ENCODE measurements around the gene DRC3.
A peak's percentile ranks its signal among the peaks of the same experiment; 100 is the strongest.

Gene DRC3

DNA sequence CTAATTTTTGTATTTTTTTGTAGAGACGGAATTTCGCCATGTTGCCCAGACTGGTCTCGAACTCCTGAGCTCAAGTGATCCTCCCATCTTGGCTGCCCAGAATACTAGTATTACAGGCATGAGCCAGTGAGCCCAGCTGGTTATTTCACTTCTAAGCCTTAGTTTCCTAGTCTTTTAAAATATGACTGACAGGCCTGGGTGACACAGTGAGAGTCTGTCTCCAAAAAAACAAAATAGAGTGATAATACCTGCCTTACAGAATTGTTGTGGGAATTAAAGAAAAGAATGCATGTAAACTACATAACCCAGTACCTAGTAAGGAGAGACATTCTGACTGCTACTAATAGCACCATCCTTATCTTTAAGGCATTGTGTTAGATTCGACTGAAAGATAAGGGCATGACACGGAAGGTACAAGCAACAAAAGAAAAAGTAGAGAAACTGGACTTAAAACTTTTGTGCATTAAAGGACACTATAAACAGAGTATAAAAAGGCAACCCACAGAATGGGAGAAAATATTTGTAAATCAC lies 12.1 kb upstream of the DRC3 start:
- in situ Hi-C loops (cut with HindIII; ENCODE audit: low pct_unique_long_range_greater_than_20kb, low sequenced_read_pairs), result no loop called here
- DNase-seq (ENCODE audit: low read depth in 1 of 2, low spot score in 1 of 2), result no peak
- TF ChIP-seq JUND (IDR thresholded peaks at IDR 0.05; ENCODE audit: low read depth), result no peak

DNA sequence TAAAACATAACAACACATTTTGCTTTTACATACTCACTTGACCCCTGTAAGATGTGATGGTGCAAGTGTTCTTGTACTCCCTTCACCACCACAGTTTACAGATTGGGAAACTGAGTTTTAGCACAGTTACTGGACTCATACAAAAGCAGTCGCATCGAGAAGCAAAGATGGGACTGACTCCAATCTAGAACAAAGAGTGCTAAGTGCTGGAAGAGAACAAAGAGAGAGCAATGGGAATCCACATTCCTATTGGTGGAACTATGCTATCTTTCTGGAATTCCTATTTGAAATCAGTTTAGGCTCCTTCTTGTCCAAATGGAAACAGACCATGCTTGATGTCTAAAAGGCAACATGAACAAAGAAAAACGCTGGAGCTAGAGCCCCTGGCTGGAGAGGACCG lies 9.6 kb upstream of the DRC3 start:
- no peak for DNase-seq (ENCODE audit: low read depth in 1 of 2, low spot score in 1 of 2)
- no peak for TF ChIP-seq JUND (IDR thresholded peaks at IDR 0.05; ENCODE audit: low read depth)
- in situ Hi-C loops (cut with HindIII; ENCODE audit: low pct_unique_long_range_greater_than_20kb, low sequenced_read_pairs), result no loop called here

DNA sequence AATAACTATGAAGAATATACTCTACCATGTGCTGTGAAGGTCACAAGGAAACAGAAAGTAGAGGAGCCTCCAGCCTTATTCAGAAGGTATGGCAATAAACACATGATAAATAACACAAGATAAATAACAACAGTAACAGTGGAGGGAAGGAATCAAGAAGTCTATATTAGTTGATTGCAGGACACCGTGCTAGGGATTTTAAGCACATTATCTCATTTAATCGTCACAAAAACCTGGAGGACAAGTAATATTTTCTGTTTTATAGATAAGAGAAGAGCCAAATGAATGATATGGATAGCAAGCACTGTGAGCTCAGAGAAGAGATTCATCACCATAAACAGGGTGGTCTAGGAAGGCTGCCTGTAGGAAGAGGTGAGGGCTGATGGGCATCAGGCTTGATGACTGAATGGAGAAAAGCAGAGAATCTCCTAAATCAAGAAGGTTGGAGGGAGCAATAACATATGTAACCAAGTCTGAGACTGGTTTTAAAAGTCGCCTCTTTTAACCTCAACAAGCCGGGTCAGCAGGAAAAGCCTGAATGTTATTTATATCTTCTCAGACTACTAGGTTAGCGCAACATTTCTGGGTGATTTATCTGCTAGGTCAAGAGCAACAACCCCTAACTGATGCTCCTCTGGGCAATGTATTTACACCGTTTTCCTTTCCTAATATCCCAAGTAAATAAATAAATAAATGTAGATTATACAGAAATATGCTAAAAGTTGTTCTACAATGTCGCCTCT lies 8.8 kb upstream of the DRC3 start:
- DNase-seq (ENCODE audit: low read depth in 1 of 2, low spot score in 1 of 2), result peak in 1 of 2 experiments; percentile 35
- no peak for TF ChIP-seq JUND (IDR thresholded peaks at IDR 0.05; ENCODE audit: low read depth)
- in situ Hi-C loops (cut with HindIII; ENCODE audit: low pct_unique_long_range_greater_than_20kb, low sequenced_read_pairs), result no loop called here

DNA sequence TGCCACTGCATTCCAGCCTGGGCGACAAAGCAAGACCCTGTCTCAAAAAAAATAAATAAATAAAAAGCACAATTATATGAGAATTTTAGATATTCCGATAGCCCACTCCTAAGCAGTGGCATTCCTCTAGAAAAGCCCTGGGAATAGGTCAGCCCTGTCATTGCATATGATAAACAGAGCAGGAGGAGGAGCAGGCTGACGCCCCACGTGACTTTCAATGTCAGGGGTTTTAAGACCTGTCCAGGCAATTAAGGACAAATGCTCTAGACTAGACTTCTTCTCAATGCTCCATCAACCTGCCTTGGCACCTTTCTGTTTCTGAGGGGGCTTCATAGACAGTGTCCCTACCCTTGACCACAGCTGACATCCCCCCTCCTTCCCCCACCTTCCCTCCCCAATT lies 8.0 kb upstream of the DRC3 start:
- no peak for TF ChIP-seq JUND (IDR thresholded peaks at IDR 0.05; ENCODE audit: low read depth)
- in situ Hi-C loops (cut with HindIII; ENCODE audit: low pct_unique_long_range_greater_than_20kb, low sequenced_read_pairs), result no loop called here
- no peak for DNase-seq (ENCODE audit: low read depth in 1 of 2, low spot score in 1 of 2)

DNA sequence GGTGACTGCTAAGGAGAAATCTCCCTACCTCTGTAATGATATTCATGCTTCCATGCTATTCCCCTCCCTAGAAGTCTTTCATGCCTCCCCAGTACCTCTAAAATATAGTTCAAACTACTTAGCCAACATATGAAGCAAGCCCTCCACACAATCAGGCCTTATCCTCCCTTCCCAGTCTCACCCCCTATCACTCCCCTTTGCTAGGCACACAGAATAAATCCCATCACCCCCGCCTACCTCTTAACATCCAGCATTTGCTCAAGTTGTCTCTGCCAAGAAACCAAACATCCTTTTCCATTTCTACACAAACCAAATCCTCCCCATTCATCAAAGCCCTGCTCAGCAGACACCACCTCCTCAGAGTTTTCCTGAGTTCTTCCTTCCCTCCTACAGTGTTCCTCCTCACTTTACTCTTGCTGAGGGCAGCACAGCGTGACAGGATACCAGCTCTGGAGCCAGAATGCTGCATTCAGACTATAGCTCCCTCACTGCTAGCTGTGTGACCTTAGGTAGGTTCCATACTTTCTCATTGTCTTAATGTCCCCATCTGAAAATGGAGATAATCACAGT lies 7.4 kb upstream of the DRC3 start:
- no peak for DNase-seq (ENCODE audit: low read depth in 1 of 2, low spot score in 1 of 2)
- in situ Hi-C loops (cut with HindIII; ENCODE audit: low pct_unique_long_range_greater_than_20kb, low sequenced_read_pairs), result no loop called here
- TF ChIP-seq JUND (IDR thresholded peaks at IDR 0.05; ENCODE audit: low read depth), result no peak

DNA sequence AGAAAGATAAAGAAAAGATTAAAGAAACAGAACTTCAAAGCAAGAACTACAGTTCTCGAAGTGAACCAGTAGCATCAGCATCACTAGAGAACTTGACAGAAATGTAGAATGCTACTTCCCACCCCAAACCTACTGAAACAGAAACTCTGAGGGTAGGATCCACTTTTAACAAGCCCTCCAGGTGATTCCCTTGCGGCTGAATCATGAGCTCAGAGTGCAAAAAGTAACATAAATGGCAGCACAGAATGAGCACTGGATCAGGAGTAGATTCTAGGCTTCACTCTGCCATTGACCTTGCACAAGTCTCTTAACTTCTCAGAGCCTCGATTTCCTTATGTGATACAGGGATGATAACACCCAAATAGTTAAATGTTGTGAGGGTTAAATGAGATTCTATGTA lies 6.3 kb upstream of the DRC3 start:
- in situ Hi-C loops (cut with HindIII; ENCODE audit: low pct_unique_long_range_greater_than_20kb, low sequenced_read_pairs), result no loop called here
- TF ChIP-seq JUND (IDR thresholded peaks at IDR 0.05; ENCODE audit: low read depth), result no peak

DNA sequence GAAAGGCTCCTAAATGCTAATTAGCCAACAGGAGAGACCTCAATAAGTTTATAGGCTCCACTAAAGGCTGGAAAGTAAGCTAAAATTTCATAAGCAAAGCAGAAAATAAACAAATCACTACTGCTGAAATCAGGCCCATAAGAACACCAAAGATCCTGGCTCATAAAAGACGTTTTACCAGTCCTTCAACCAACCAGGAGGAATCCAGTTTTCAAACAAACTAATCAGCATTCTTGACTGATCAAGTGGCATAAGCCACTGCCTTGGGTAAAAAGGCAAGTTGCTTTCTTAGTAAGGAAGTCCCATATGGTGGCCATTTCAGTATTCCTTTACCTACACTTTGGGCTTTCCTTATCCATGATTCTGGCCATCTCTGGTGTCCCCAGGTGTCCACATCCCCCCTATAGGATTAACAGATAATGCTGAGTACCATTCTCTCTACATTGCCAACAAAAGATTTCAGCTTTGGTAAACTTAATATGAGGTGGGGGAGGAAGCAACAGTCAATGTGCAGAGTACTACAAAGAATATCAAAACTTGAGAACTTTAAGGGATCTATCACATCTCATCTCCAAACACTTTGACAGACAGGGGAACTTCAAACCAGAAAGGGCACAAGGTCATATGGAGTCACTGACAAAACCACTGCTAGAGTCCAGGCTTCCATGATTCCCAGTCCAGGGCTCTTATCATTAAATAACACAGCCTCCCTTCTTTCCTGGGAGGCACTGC lies 1.8 kb upstream of the DRC3 start:
- in situ Hi-C loops (cut with HindIII; ENCODE audit: low pct_unique_long_range_greater_than_20kb, low sequenced_read_pairs), result no loop called here
- TF ChIP-seq JUND (IDR thresholded peaks at IDR 0.05; ENCODE audit: low read depth), result no peak
- peak; percentile 25 to 88 for DNase-seq (ENCODE audit: low read depth in 1 of 2, low spot score in 1 of 2)

More for the DNA sequence above, 6.3 kb upstream of the DRC3 start:
- no peak for DNase-seq (ENCODE audit: low read depth in 1 of 2, low spot score in 1 of 2)

DNA sequence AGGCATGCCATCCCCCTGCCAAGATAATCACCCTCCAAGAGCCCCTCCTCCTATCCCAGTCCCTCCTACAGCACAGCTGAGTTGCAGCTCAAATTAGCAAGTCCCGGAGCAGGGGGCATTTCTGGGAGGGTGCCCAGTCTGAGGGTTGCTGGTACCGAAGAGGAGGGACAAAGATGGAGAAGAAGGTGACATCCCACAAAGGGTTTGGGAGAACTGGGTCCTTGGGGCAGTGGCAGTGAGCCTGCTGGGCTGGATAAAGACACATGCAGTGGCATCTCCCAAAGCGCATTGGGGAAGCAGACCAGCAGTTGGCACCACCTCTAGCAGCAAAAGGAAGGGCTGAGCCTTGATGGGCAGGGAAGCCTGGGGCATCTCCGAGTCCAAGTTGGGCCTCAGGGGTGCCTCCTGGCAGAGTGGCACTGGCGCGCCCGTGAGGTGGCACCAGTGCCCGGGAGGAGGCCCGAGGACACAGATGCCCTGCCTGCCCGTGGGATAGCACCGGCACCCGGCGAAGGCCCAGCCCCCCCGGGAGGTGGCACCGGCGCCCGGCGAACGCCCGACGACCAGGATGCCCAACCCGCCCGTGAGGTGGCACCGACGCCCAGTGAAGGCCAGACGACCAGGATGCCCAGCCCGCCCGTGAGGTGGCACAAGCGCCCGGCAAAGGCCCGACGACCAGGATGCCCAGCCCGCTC lies 1.1 kb upstream of the DRC3 start:
- TF ChIP-seq JUND (IDR thresholded peaks at IDR 0.05; ENCODE audit: low read depth), result no peak
- peak in 1 of 2 experiments; percentile 24 for DNase-seq (ENCODE audit: low read depth in 1 of 2, low spot score in 1 of 2)
- in situ Hi-C loops (cut with HindIII; ENCODE audit: low pct_unique_long_range_greater_than_20kb, low sequenced_read_pairs), result no loop called here

DNA sequence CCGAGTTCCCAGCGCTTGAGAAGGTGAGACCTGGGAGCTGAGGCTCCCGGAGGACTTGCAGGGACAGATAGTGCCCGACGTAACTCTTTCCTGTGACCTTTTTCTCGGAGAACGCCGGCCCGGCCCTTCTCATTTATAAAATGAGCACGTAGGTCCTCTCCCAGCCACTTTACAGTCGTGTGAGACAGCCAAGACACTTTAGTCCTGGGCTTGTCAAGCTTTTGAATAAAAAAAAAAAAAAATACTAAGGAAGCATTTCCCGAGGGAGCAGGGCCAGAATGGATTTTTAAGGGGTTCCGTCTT lies 241 bp downstream of the DRC3 start:
- TF ChIP-seq JUND (IDR thresholded peaks at IDR 0.05; ENCODE audit: low read depth), result no peak
- in situ Hi-C loops (cut with HindIII; ENCODE audit: low pct_unique_long_range_greater_than_20kb, low sequenced_read_pairs), result no loop called here
- DNase-seq (ENCODE audit: low read depth in 1 of 2, low spot score in 1 of 2), result no peak

DNA sequence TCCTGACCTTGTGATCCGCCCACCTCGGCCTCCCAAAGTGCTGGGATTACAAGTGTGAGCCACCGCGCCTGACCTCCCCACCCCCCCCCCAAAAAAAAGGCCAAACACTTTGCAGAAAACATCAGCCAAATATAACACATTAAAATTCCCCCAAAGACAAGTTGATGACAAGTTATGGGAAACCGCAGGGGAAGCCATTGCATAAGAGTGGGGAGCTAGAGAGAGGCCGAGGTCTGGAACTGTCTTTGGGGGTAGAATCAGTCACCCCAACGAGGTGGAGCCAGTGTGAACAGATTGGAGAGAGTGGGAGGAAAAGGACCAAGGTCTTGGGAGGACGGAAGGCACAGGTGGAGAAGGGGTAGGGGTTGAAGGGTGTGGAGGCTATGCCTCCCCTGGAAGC lies 2.8 kb downstream of the DRC3 start:
- no peak for TF ChIP-seq JUND (IDR thresholded peaks at IDR 0.05; ENCODE audit: low read depth)
- no peak for DNase-seq (ENCODE audit: low read depth in 1 of 2, low spot score in 1 of 2)
- in situ Hi-C loops (cut with HindIII; ENCODE audit: low pct_unique_long_range_greater_than_20kb, low sequenced_read_pairs), result no loop called here

DNA sequence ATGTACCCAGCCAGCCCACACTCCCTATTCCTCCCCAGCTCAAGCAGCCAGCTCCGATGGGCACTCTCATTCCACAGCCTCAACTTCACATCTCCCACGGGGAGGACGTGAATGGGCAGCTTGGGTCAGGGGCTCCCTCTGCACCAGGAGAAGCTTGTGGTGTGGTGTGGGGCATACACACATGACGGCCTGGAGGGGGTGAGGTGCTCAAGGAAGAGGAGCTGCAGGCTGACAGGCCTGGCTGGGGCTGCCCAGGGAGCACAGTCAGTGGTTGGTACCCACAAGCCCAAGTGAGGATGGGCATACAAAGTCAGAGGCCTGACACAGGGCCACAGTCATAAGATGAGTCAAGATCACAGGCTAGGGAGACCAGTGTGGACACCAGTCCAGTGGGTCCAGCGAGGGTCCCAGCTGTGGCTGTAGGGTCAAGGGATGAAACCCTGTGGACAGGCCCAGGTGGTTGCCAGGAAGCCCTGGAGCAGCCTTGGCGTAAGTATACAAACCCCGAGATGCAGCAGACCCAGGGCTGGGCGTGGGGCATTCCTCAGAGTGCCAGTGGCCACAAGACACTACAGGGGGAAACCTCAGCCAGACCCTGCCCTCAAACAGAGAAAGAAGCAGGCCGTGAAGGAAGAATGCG lies 4.4 kb downstream of the DRC3 start:
- in situ Hi-C loops (cut with HindIII; ENCODE audit: low pct_unique_long_range_greater_than_20kb, low sequenced_read_pairs), result no loop called here
- DNase-seq (ENCODE audit: low read depth in 1 of 2, low spot score in 1 of 2), result no peak
- TF ChIP-seq JUND (IDR thresholded peaks at IDR 0.05; ENCODE audit: low read depth), result no peak

All from T47D (cell line).